Measurements from ENCODE around the gene KRT81.
A peak's percentile ranks its signal among the peaks of the same experiment; 100 is the strongest.

The KRT81 gene

GRCh38 chr12:52285172-52285745 is 6.1 kb downstream of the KRT81 start:
- H4K8ac ChIP-seq (ENCODE audit: low read length) = no peak overlapping the region
- H2AFZ ChIP-seq (ENCODE audit: low read depth, low read length) = no peak overlapping the region
- H3K4me2 ChIP-seq (ENCODE audit: low read length, poor library complexity, severe bottlenecking) = no peak overlapping the region
- 60% methylated on average over 1 of the region's 2 CpGs for WGBS
- H3K14ac ChIP-seq (ENCODE audit: low read length in 2 of 2) = no peak overlapping the region
- no peak overlapping the region for H3K4me3 ChIP-seq (ENCODE audit: insufficient read depth in 1 of 2, low read depth in 1 of 2, low read length in 2 of 2)
- no peak overlapping the region for H2BK120ac ChIP-seq (ENCODE audit: low read depth, low read length)
- no peak overlapping the region for H3K9ac ChIP-seq (ENCODE audit: low read length)
- no peaks in the 10 kb centered on the region for H3K9me3 ChIP-seq (ENCODE audit: control insufficient read depth, low read length)
- DNase-seq = no peak
- H3K27ac ChIP-seq (ENCODE audit: low read length, poor library complexity, severe bottlenecking) = no peak overlapping the region
- no peaks in the 10 kb centered on the region for H3K79me1 ChIP-seq (replicated peaks; ENCODE audit: low read length, poor library complexity, severe bottlenecking)
- peak overlapping the region; percentile 27 for H4K91ac ChIP-seq (ENCODE audit: low read length)
- H2AK5ac ChIP-seq (ENCODE audit: low read length, severe bottlenecking) = no peak overlapping the region
- no peak overlapping the region for H3K23ac ChIP-seq (ENCODE audit: low read length in 2 of 2)
- no peak overlapping the region for H2BK15ac ChIP-seq (ENCODE audit: low read depth, poor library complexity, severe bottlenecking)
- H3K27me3 ChIP-seq (ENCODE audit: control insufficient read depth in 1 of 2, insufficient read depth in 1 of 2, low read length in 2 of 2) = peaks cover 0 to 2% of the 10 kb centered on the region in 2 experiments
- H3K36me3 ChIP-seq (ENCODE audit: control insufficient read depth in 1 of 2, insufficient read depth in 2 of 2, low read depth in 1 of 2, low read length in 2 of 2) = no peaks in the 10 kb centered on the region
- no peak overlapping the region for H3K4ac ChIP-seq (ENCODE audit: low read depth in 1 of 2, low read length in 2 of 2)
- no peak overlapping the region for H3K18ac ChIP-seq (ENCODE audit: low read depth in 1 of 2, low read length in 2 of 2)
- peaks cover 11% of the 10 kb centered on the region for H3K4me1 ChIP-seq (ENCODE audit: control insufficient read depth, insufficient read depth, low read depth, low read length)
- H2BK12ac ChIP-seq (ENCODE audit: low read length in 2 of 2) = no peak overlapping the region
- no peak overlapping the region for H2BK5ac ChIP-seq (ENCODE audit: low read depth, low read length, poor library complexity, severe bottlenecking)

GRCh38 chr12:52284562-52285171 is 6.7 kb downstream of the KRT81 start:
- H3K4me2 ChIP-seq (ENCODE audit: low read length, poor library complexity, severe bottlenecking) = no peak overlapping the region
- H2AFZ ChIP-seq (ENCODE audit: low read depth, low read length) = no peak overlapping the region
- WGBS = 80% methylated on average over 2 of the region's 4 CpGs

GRCh38 chr12:52280796-52281560 is 10.4 kb downstream of the KRT81 start:
- Histone ChIP-seq H2BK5ac (ENCODE audit: low read depth, low read length, poor library complexity, severe bottlenecking) (peak overlapping the region; percentile 15), H3K27ac (ENCODE audit: low read length, poor library complexity, severe bottlenecking) (peak overlapping the region; percentile 80), H2BK12ac (ENCODE audit: low read length in 2 of 2) (peak overlapping the region in 1 of 2 experiments; percentile 18), H2BK120ac (ENCODE audit: low read depth, low read length) (no peak overlapping the region), H3K9ac (ENCODE audit: low read length) (peak overlapping the region; percentile 87), H3K4me2 (ENCODE audit: low read length, poor library complexity, severe bottlenecking) (no peak overlapping the region), H2AK5ac (ENCODE audit: low read length, severe bottlenecking) (peak overlapping the region; percentile 99), H3K27me3 (ENCODE audit: control insufficient read depth in 1 of 2, insufficient read depth in 1 of 2, low read length in 2 of 2) (peaks cover 0 to 23% of the 10 kb centered on the region in 2 experiments), H3K4me1 (ENCODE audit: control insufficient read depth, insufficient read depth, low read depth, low read length) (peaks cover 29% of the 10 kb centered on the region), H3K14ac (ENCODE audit: low read length in 2 of 2) (no peak overlapping the region), H3K36me3 (ENCODE audit: control insufficient read depth in 1 of 2, insufficient read depth in 2 of 2, low read depth in 1 of 2, low read length in 2 of 2) (no peaks in the 10 kb centered on the region), H2AFZ (ENCODE audit: low read depth, low read length) (no peak overlapping the region), H3K9me3 (ENCODE audit: control insufficient read depth, low read length) (no peaks in the 10 kb centered on the region), H3K4ac (ENCODE audit: low read depth in 1 of 2, low read length in 2 of 2) (no peak overlapping the region), H3K4me3 (ENCODE audit: insufficient read depth in 1 of 2, low read depth in 1 of 2, low read length in 2 of 2) (peak overlapping the region in 1 of 2 experiments; percentile 10), H2BK15ac (ENCODE audit: low read depth, poor library complexity, severe bottlenecking) (no peak overlapping the region), H3K79me1 (replicated peaks; ENCODE audit: low read length, poor library complexity, severe bottlenecking) (no peaks in the 10 kb centered on the region), H4K91ac (ENCODE audit: low read length) (peak overlapping the region; percentile 59), H4K8ac (ENCODE audit: low read length) (peak overlapping the region; percentile 19), H3K23ac (ENCODE audit: low read length in 2 of 2) (no peak overlapping the region), H3K18ac (ENCODE audit: low read depth in 1 of 2, low read length in 2 of 2) (peak overlapping the region in 1 of 2 experiments; percentile 57)
- peak; percentile 94 for DNase-seq
- 38% methylated on average over 4 of the region's 4 CpGs for WGBS

More at GRCh38 chr12:52284562-52285171, 6.7 kb downstream of the KRT81 start:
- no peak overlapping the region for H3K9ac ChIP-seq (ENCODE audit: low read length)
- no peaks in the 10 kb centered on the region for H3K79me1 ChIP-seq (replicated peaks; ENCODE audit: low read length, poor library complexity, severe bottlenecking)
- no peak overlapping the region for H2AK5ac ChIP-seq (ENCODE audit: low read length, severe bottlenecking)
- H3K4ac ChIP-seq (ENCODE audit: low read depth in 1 of 2, low read length in 2 of 2) = no peak overlapping the region
- no peaks in the 10 kb centered on the region for H3K36me3 ChIP-seq (ENCODE audit: control insufficient read depth in 1 of 2, insufficient read depth in 2 of 2, low read depth in 1 of 2, low read length in 2 of 2)
- no peak overlapping the region for H2BK120ac ChIP-seq (ENCODE audit: low read depth, low read length)
- no peak overlapping the region for H3K27ac ChIP-seq (ENCODE audit: low read length, poor library complexity, severe bottlenecking)
- H2BK5ac ChIP-seq (ENCODE audit: low read depth, low read length, poor library complexity, severe bottlenecking) = no peak overlapping the region
- no peak overlapping the region for H2BK15ac ChIP-seq (ENCODE audit: low read depth, poor library complexity, severe bottlenecking)
- H4K91ac ChIP-seq (ENCODE audit: low read length) = no peak overlapping the region
- H3K9me3 ChIP-seq (ENCODE audit: control insufficient read depth, low read length) = no peaks in the 10 kb centered on the region
- DNase-seq = no peak
- H4K8ac ChIP-seq (ENCODE audit: low read length) = no peak overlapping the region
- peaks cover 16% of the 10 kb centered on the region for H3K4me1 ChIP-seq (ENCODE audit: control insufficient read depth, insufficient read depth, low read depth, low read length)
- no peak overlapping the region for H3K18ac ChIP-seq (ENCODE audit: low read depth in 1 of 2, low read length in 2 of 2)
- H3K23ac ChIP-seq (ENCODE audit: low read length in 2 of 2) = no peak overlapping the region
- H3K4me3 ChIP-seq (ENCODE audit: insufficient read depth in 1 of 2, low read depth in 1 of 2, low read length in 2 of 2) = no peak overlapping the region
- no peak overlapping the region for H3K14ac ChIP-seq (ENCODE audit: low read length in 2 of 2)
- H3K27me3 ChIP-seq (ENCODE audit: control insufficient read depth in 1 of 2, insufficient read depth in 1 of 2, low read length in 2 of 2) = peaks cover 0 to 2% of the 10 kb centered on the region in 2 experiments
- H2BK12ac ChIP-seq (ENCODE audit: low read length in 2 of 2) = no peak overlapping the region

DNA sequence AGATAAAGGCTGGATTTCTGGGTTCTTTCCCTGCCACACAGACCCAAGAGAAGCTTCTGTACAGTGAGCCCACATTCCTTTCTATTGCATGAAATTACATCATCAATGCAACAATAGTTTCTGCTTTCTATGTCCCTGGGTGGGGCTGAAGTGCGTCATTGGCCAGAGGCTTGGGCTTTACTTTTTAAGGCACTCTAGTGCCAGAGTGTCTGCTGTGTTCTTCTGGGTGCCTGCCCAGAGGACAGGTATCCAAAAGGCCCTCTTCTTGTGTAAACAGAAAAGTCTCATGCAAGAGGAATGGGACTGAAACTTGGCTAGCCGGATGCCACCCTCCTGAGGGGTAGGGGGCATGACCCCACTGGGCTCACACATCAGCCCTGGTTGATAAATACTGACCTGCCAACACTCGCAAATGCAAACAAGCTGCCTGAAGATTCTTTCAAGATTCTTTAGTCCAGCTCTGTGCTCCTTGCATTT is 11.0 kb downstream of the KRT81 start:
- H3K4me3 ChIP-seq (ENCODE audit: insufficient read depth in 1 of 2, low read depth in 1 of 2, low read length in 2 of 2) = peak overlapping the region in 1 of 2 experiments; percentile 10
- peaks cover 0 to 29% of the 10 kb centered on the region in 2 experiments for H3K27me3 ChIP-seq (ENCODE audit: control insufficient read depth in 1 of 2, insufficient read depth in 1 of 2, low read length in 2 of 2)
- peak overlapping the region; percentile 45 for H2BK5ac ChIP-seq (ENCODE audit: low read depth, low read length, poor library complexity, severe bottlenecking)
- H2AFZ ChIP-seq (ENCODE audit: low read depth, low read length) = no peak overlapping the region
- peak overlapping the region; percentile 96 for H2AK5ac ChIP-seq (ENCODE audit: low read length, severe bottlenecking)
- peak overlapping the region; percentile 87 for H3K9ac ChIP-seq (ENCODE audit: low read length)
- H2BK120ac ChIP-seq (ENCODE audit: low read depth, low read length) = no peak overlapping the region
- H3K79me1 ChIP-seq (replicated peaks; ENCODE audit: low read length, poor library complexity, severe bottlenecking) = no peaks in the 10 kb centered on the region
- H4K91ac ChIP-seq (ENCODE audit: low read length) = no peak overlapping the region
- H3K27ac ChIP-seq (ENCODE audit: low read length, poor library complexity, severe bottlenecking) = peak overlapping the region; percentile 80
- 49% methylated on average over 3 of the region's 3 CpGs for WGBS
- DNase-seq = peak; percentile 84
- peaks cover 28% of the 10 kb centered on the region for H3K4me1 ChIP-seq (ENCODE audit: control insufficient read depth, insufficient read depth, low read depth, low read length)
- no peak overlapping the region for H3K14ac ChIP-seq (ENCODE audit: low read length in 2 of 2)
- H2BK15ac ChIP-seq (ENCODE audit: low read depth, poor library complexity, severe bottlenecking) = no peak overlapping the region
- peak overlapping the region in 1 of 2 experiments; percentile 29 for H3K23ac ChIP-seq (ENCODE audit: low read length in 2 of 2)
- no peak overlapping the region for H3K4ac ChIP-seq (ENCODE audit: low read depth in 1 of 2, low read length in 2 of 2)
- no peak overlapping the region for H3K18ac ChIP-seq (ENCODE audit: low read depth in 1 of 2, low read length in 2 of 2)
- no peaks in the 10 kb centered on the region for H3K9me3 ChIP-seq (ENCODE audit: control insufficient read depth, low read length)
- no peak overlapping the region for H2BK12ac ChIP-seq (ENCODE audit: low read length in 2 of 2)
- no peaks in the 10 kb centered on the region for H3K36me3 ChIP-seq (ENCODE audit: control insufficient read depth in 1 of 2, insufficient read depth in 2 of 2, low read depth in 1 of 2, low read length in 2 of 2)
- H3K4me2 ChIP-seq (ENCODE audit: low read length, poor library complexity, severe bottlenecking) = no peak overlapping the region
- no peak overlapping the region for H4K8ac ChIP-seq (ENCODE audit: low read length)
